ENCODE measurements around the gene PLD4.

DNA sequence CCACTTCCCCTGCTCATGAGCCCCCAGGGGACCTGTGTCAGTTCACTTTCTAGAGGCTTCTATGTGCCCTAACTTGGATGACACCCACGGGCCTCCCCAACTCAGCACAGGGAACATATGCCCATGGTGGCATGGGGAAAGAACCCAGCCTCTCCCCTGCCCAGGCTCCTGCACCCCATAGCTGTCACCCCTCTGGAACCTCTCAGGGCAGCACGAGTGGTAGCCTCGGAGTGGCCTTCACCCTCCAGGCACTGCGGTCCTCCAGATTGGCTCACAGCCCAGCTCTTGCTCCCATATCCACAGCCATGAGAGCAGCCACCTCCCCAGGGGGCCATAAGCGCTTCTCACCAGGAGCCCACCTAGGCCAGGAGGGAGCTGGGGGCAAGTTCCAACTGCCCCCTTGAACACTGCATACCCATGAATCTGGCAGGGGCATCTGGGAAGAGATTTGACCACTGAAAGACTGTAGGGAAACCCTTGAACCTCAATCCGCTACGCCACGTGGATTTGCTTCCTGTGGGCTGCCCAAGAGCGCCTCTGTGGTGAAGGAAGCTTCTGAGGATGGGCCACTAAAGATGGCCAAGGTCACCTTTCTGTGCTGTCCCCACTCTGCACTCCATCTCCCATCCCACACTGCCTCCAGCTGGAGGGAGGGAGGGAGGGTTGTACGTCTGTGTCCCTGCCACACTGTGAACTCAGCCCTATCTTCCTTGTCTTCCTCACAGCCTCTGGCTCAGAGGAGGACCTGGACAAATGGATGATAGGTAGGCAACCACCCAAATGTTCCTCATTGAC, 11.9 kb downstream of the PLD4 start:
- TF ChIP-seq, protein P1, sequence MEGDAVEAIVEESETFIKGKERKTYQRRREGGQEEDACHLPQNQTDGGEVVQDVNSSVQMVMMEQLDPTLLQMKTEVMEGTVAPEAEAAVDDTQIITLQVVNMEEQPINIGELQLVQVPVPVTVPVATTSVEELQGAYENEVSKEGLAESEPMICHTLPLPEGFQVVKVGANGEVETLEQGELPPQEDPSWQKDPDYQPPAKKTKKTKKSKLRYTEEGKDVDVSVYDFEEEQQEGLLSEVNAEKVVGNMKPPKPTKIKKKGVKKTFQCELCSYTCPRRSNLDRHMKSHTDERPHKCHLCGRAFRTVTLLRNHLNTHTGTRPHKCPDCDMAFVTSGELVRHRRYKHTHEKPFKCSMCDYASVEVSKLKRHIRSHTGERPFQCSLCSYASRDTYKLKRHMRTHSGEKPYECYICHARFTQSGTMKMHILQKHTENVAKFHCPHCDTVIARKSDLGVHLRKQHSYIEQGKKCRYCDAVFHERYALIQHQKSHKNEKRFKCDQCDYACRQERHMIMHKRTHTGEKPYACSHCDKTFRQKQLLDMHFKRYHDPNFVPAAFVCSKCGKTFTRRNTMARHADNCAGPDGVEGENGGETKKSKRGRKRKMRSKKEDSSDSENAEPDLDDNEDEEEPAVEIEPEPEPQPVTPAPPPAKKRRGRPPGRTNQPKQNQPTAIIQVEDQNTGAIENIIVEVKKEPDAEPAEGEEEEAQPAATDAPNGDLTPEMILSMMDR (IDR thresholded peaks at IDR 0.05): no peak
- TF ChIP-seq POLR2AphosphoS5 (IDR thresholded peaks at IDR 0.05; ENCODE audit: low read depth, low read length) (no peak; the same call in 1 of the 2 replicates), SIN3A (IDR thresholded peaks at IDR 0.05; ENCODE audit: borderline replicate concordance, insufficient read depth, low read depth, low read length) (no peak), TCF7L2 (IDR thresholded peaks at IDR 0.05; ENCODE audit: low read depth, low read length) (no peak)
